IPS-NIHi7 (cell line): ENCODE measurements around the gene GPR156.

ENCODE experiments used
- DNase-seq: peaks from one replicate; pipeline ENCODE4 v3.0.0; 2012; ENCODE audit warnings: mixed read lengths; ENCODE audit errors: extremely low spot score

GPR156 gene

GRCh38 chr3:120196333-120196732 is 88.7 kb downstream of the GPR156 start:
- DNase-seq, result no peak

GRCh38 chr3:120193554-120193953 is 91.5 kb downstream of the GPR156 start:
- no peak for DNase-seq

- DNase-seq, result no peak
Observed at GRCh38 chr3:120192579-120192978, 92.4 kb downstream of the GPR156 start.

GRCh38 chr3:120192159-120192558 is 92.9 kb downstream of the GPR156 start:
- no peak for DNase-seq

- peak; percentile 29 for DNase-seq
Observed at GRCh38 chr3:120182613-120183511, 102.2 kb downstream of the GPR156 start.

GRCh38 chr3:120181632-120182031 is 103.4 kb downstream of the GPR156 start:
- DNase-seq, result no peak

GRCh38 chr3:120180731-120181412 is 104.2 kb downstream of the GPR156 start:
- DNase-seq, result no peak

- DNase-seq, result peak; percentile 42
Observed at GRCh38 chr3:120177707-120178306, 107.2 kb downstream of the GPR156 start.

- peak; percentile 75 for DNase-seq
Observed at GRCh38 chr3:120177151-120177550, 107.9 kb downstream of the GPR156 start.

GRCh38 chr3:120174811-120175539 is 110.0 kb downstream of the GPR156 start:
- no peak for DNase-seq

GRCh38 chr3:120173056-120173675 is 111.9 kb downstream of the GPR156 start:
- no peak for DNase-seq

GRCh38 chr3:120172070-120172469 is 113.0 kb downstream of the GPR156 start:
- no peak for DNase-seq

GRCh38 chr3:120171134-120171873 is 113.7 kb downstream of the GPR156 start:
- no peak for DNase-seq

GRCh38 chr3:120170223-120170622 is 114.8 kb downstream of the GPR156 start:
- no peak for DNase-seq

GRCh38 chr3:120169407-120169806 is 115.6 kb downstream of the GPR156 start:
- no peak for DNase-seq

GRCh38 chr3:120168611-120169010 is 116.4 kb downstream of the GPR156 start:
- DNase-seq, result no peak

GRCh38 chr3:120168038-120168437 is 117.0 kb downstream of the GPR156 start:
- DNase-seq, result no peak

- no peak for DNase-seq
Observed at GRCh38 chr3:120167488-120167887, 117.5 kb downstream of the GPR156 start.

GRCh38 chr3:120163816-120164215 is 121.2 kb downstream of the GPR156 start:
- no peak for DNase-seq

GRCh38 chr3:120163026-120163425 is 122.0 kb downstream of the GPR156 start:
- no peak for DNase-seq

GRCh38 chr3:120162400-120162799 is 122.6 kb downstream of the GPR156 start:
- no peak for DNase-seq
